ENCODE results near the gene CCL19. TPM values are rescaled to one million over a fixed set of nuclear protein-coding genes. Genes with fewer than 3 reads are reported as not detected.

Gene CCL19
- polyA plus RNA-seq, 1 of the 3 experiments (the other 2 are of a cell fraction) = not detected

DNA sequence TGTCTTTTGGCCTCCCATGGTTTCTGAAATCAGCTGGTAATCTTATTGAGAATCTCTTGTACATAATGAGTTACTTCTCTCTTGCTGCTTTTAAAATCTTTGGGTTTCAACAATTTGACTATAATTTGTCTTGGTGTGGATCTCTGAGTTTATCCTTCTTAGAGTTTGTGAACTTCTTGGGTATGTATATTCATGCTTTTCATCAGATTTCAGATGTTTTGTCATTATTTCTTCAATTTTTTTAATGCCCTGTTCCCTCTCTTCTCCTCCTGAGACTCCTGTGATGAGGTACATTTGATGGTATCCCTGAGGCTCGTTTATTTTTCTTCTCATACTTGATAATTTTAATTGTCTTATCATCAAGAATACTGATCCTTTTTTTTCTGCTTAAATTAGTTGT lies 21.1 kb upstream of the CCL19 start:
- no peaks in the 10 kb centered on the region for H3K79me2 ChIP-seq (ENCODE audit: insufficient read depth)
- H3K9me2 ChIP-seq = no peaks in the 10 kb centered on the region
- H2AFZ ChIP-seq (ENCODE audit: low read depth) = no peak overlapping the region
- H3K27ac ChIP-seq (ENCODE audit: low read depth in 2 of 2, low read length in 1 of 2) = no peak overlapping the region
- peaks cover 0 to 4% of the 10 kb centered on the region in 2 experiments; a peak in 1 of 4 replicates for H3K4me1 ChIP-seq (ENCODE audit: control insufficient read depth in 1 of 2, insufficient read depth in 2 of 2, low read depth in 1 of 2, low read length in 1 of 2)
- H3K4me3 ChIP-seq (ENCODE audit: low read depth in 2 of 2, low read length in 1 of 2) = no peak overlapping the region
- no peaks in the 10 kb centered on the region for H4K20me1 ChIP-seq (ENCODE audit: insufficient read depth)
- no peaks in the 10 kb centered on the region for H3F3A ChIP-seq (replicated peaks; ENCODE audit: insufficient read depth)
- no peak overlapping the region for H3K9ac ChIP-seq
- ChIA-PET CTCF (interaction anchor here (0.6 to 6.1 kb wide), 4 partner anchors 9 to 216 kb away, joined by 3 to 42 read pairs (median 4); no protein-coding TSS in a partner anchor), POLR2A (no interaction called here)
- no peaks in the 10 kb centered on the region for H3K36me3 ChIP-seq (replicated peaks in 1 of 2; ENCODE audit: control insufficient read depth in 1 of 2, insufficient read depth in 2 of 2, low read length in 1 of 2)
- no peak for DNase-seq
- no peak overlapping the region for H3K4me2 ChIP-seq
- TF ChIP-seq, protein P1, sequence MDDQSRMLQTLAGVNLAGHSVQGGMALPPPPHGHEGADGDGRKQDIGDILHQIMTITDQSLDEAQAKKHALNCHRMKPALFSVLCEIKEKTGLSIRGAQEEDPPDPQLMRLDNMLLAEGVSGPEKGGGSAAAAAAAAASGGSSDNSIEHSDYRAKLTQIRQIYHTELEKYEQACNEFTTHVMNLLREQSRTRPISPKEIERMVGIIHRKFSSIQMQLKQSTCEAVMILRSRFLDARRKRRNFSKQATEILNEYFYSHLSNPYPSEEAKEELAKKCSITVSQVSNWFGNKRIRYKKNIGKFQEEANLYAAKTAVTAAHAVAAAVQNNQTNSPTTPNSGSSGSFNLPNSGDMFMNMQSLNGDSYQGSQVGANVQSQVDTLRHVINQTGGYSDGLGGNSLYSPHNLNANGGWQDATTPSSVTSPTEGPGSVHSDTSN (IDR thresholded peaks at IDR 0.05) = no peak
- no peak for TF ChIP-seq NRF1 (IDR thresholded peaks at IDR 0.05; ENCODE audit: low read depth, low read length)
- TF ChIP-seq, protein P2, sequence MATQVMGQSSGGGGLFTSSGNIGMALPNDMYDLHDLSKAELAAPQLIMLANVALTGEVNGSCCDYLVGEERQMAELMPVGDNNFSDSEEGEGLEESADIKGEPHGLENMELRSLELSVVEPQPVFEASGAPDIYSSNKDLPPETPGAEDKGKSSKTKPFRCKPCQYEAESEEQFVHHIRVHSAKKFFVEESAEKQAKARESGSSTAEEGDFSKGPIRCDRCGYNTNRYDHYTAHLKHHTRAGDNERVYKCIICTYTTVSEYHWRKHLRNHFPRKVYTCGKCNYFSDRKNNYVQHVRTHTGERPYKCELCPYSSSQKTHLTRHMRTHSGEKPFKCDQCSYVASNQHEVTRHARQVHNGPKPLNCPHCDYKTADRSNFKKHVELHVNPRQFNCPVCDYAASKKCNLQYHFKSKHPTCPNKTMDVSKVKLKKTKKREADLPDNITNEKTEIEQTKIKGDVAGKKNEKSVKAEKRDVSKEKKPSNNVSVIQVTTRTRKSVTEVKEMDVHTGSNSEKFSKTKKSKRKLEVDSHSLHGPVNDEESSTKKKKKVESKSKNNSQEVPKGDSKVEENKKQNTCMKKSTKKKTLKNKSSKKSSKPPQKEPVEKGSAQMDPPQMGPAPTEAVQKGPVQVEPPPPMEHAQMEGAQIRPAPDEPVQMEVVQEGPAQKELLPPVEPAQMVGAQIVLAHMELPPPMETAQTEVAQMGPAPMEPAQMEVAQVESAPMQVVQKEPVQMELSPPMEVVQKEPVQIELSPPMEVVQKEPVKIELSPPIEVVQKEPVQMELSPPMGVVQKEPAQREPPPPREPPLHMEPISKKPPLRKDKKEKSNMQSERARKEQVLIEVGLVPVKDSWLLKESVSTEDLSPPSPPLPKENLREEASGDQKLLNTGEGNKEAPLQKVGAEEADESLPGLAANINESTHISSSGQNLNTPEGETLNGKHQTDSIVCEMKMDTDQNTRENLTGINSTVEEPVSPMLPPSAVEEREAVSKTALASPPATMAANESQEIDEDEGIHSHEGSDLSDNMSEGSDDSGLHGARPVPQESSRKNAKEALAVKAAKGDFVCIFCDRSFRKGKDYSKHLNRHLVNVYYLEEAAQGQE (IDR thresholded peaks at IDR 0.05; ENCODE audit: low read depth, low read length) = no peak
- no peak for TF ChIP-seq YY1 (IDR thresholded peaks at IDR 0.05; ENCODE audit: low read depth)
- TF ChIP-seq POLR2AphosphoS5 (IDR thresholded peaks at IDR 0.05; ENCODE audit: low read depth, low read length) = no peak
- no peak for TF ChIP-seq SIN3A (IDR thresholded peaks at IDR 0.05; ENCODE audit: borderline replicate concordance, low read depth, low read length)
- TF ChIP-seq, protein P3, sequence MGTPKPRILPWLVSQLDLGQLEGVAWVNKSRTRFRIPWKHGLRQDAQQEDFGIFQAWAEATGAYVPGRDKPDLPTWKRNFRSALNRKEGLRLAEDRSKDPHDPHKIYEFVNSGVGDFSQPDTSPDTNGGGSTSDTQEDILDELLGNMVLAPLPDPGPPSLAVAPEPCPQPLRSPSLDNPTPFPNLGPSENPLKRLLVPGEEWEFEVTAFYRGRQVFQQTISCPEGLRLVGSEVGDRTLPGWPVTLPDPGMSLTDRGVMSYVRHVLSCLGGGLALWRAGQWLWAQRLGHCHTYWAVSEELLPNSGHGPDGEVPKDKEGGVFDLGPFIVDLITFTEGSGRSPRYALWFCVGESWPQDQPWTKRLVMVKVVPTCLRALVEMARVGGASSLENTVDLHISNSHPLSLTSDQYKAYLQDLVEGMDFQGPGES (IDR thresholded peaks at IDR 0.05; ENCODE audit: low read depth, low read length) = no peak
- no peak for TF ChIP-seq FOXM1 (IDR thresholded peaks at IDR 0.05; ENCODE audit: low read depth)
- TF ChIP-seq MXI1 (IDR thresholded peaks at IDR 0.05; ENCODE audit: low read depth, low read length) = no peak
- no peak for TF ChIP-seq GATA2 (CRISPR knock-in tag; IDR thresholded peaks at IDR 0.05)
- WGBS (ENCODE audit: low lambda C conversion rate) = 0% methylated on average over 1 of the region's 1 CpG
- no peaks in the 10 kb centered on the region for H3K9me3 ChIP-seq
- H3K27me3 ChIP-seq (ENCODE audit: insufficient read depth) = no peaks in the 10 kb centered on the region; the same call in 1 of the 2 replicates

DNA sequence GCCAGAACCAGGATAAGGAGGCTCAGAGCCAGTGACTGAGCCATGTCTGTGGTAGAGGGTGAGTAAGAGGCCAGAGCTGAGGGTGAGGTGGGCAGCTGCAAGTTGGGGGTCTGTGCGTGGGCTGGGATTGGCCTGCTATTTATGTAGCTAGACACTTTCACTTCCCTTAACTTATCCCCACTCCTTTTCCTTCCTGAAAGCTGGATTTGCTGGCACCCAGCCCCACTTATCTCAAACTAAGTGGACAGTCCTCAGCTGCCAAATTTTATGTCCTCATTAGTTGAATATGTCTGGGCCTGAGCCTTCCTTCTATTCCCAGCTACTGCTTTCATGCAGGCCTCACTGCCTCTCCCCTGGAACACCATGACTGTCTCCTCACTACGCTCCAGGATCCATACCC lies 18.9 kb upstream of the CCL19 start, which contains the start of gene CCL21:
CCL21 (minus strand) TSS at position 114 of the 400 bp plus-strand sequence; CDS start at position 44, 70 bp downstream.
- H3K4me2 ChIP-seq = no peak within 1 kb of the TSS
- DNase-seq = no peak
- no peaks in the 10 kb centered on the region for H3K9me3 ChIP-seq
- WGBS (ENCODE audit: low lambda C conversion rate) = 71% methylated on average over 2 of the region's 2 CpGs
- H4K20me1 ChIP-seq (ENCODE audit: insufficient read depth) = no peaks in the 10 kb centered on the region
- no peak within 1 kb of the TSS for H3K4me3 ChIP-seq (ENCODE audit: low read depth in 2 of 2, low read length in 1 of 2)
- no peaks in the 10 kb centered on the region; the same call in 1 of the 2 replicates for H3K27me3 ChIP-seq (ENCODE audit: insufficient read depth)
- H2AFZ ChIP-seq (ENCODE audit: low read depth) = no peak within 1 kb of the TSS
- TF ChIP-seq FOXJ3 (CRISPR knock-in tag; IDR thresholded peaks at IDR 0.05) = no peak
- no peak for TF ChIP-seq MXI1 (IDR thresholded peaks at IDR 0.05; ENCODE audit: low read depth, low read length)
- no peak for TF ChIP-seq SIN3A (IDR thresholded peaks at IDR 0.05; ENCODE audit: borderline replicate concordance, low read depth, low read length)
- TF ChIP-seq, protein P4, sequence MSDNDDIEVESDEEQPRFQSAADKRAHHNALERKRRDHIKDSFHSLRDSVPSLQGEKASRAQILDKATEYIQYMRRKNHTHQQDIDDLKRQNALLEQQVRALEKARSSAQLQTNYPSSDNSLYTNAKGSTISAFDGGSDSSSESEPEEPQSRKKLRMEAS (IDR thresholded peaks at IDR 0.05; ENCODE audit: low read depth) = no peak
- TF ChIP-seq, protein P5, sequence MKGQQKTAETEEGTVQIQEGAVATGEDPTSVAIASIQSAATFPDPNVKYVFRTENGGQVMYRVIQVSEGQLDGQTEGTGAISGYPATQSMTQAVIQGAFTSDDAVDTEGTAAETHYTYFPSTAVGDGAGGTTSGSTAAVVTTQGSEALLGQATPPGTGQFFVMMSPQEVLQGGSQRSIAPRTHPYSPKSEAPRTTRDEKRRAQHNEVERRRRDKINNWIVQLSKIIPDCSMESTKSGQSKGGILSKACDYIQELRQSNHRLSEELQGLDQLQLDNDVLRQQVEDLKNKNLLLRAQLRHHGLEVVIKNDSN (IDR thresholded peaks at IDR 0.05; ENCODE audit: borderline replicate concordance, low read depth) = no peak
- TF ChIP-seq POLR2AphosphoS5 (IDR thresholded peaks at IDR 0.05; ENCODE audit: low read depth, low read length) = no peak
- no peak for TF ChIP-seq YY1 (IDR thresholded peaks at IDR 0.05; ENCODE audit: low read depth)
- TF ChIP-seq, protein P1 (IDR thresholded peaks at IDR 0.05) = no peak
- no peak for TF ChIP-seq EZH2phosphoT487 (IDR thresholded peaks at IDR 0.05; ENCODE audit: borderline replicate concordance, low read depth)
- TF ChIP-seq GATA2 (CRISPR knock-in tag; IDR thresholded peaks at IDR 0.05) = no peak
- TF ChIP-seq CHD2 (IDR thresholded peaks at IDR 0.05; ENCODE audit: low read length, partially characterized antibody) = no peak
- ChIA-PET CTCF (interaction anchor here (0.7 to 2.7 kb wide), 6 partner anchors 8 to 220 kb away, joined by 4 to 10 read pairs (median 6); no protein-coding TSS in a partner anchor), POLR2A (no interaction called here)
- H3F3A ChIP-seq (replicated peaks; ENCODE audit: insufficient read depth) = no peaks in the 10 kb centered on the region
- H3K36me3 ChIP-seq (replicated peaks in 1 of 2; ENCODE audit: control insufficient read depth in 1 of 2, insufficient read depth in 2 of 2, low read length in 1 of 2) = no peaks in the 10 kb centered on the region
- no peaks in the 10 kb centered on the region for H3K9me2 ChIP-seq
- H3K4me1 ChIP-seq (ENCODE audit: control insufficient read depth in 1 of 2, insufficient read depth in 2 of 2, low read depth in 1 of 2, low read length in 1 of 2) = peaks cover 0 to 4% of the 10 kb centered on the region in 2 experiments; a peak in 1 of 4 replicates
- no peak within 1 kb of the TSS for H3K27ac ChIP-seq (ENCODE audit: low read depth in 2 of 2, low read length in 1 of 2)
- no peaks in the 10 kb centered on the region for H3K79me2 ChIP-seq (ENCODE audit: insufficient read depth)
- H3K9ac ChIP-seq = no peak within 1 kb of the TSS

All from SK-N-SH (cell line).